ENCODE results near the gene MDK. TPM values are rescaled to one million over a fixed set of nuclear protein-coding genes. Genes with fewer than 3 reads are reported as not detected.

Gene MDK
- total and polyA plus RNA-seq, 8 donors = 5.5 to 151 (median 25.8) TPM

DNA sequence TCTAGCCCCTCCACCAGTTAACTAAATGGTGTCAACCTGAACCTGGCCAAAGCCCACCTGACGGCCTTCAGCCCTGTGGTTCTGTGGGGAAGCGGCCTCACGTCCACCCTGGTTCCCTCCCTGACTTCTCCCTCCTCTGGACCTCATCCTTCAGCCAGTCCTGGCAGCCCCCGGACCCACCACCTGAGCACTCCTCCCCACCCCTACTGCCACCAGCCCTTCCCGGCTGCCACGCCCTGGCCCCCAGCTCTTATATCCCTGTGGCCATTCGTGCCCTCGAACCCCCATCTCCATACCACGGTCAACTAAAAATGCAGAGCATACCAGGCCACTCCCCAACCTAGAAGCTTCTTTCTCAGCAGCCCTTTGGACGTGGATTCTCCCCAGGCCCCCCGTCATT is 4.2 kb upstream of the MDK start:
- H3K36me3 ChIP-seq = peaks cover 47 to 63% (median 61%) of the 10 kb centered on the region in 4 donors
- H3K27me3 ChIP-seq = peaks cover 0 to 14% (median 0%) of the 10 kb centered on the region in 3 donors
- WGBS, 5 donors = 92 to 97% (median 95%) methylated on average over 11 of the region's 11 CpGs
- no peak for TF ChIP-seq POLR2A (IDR thresholded peaks at IDR 0.05)
- TF ChIP-seq POLR2AphosphoS5 (IDR thresholded peaks at IDR 0.05) = no peak
- TF ChIP-seq EP300 (IDR thresholded peaks at IDR 0.05) = no peak
- no peak for TF ChIP-seq CTCF (IDR thresholded peaks at IDR 0.05)
- no peak overlapping the region for H3K4me3 ChIP-seq
- H3K27ac ChIP-seq = no peak overlapping the region
- intact Hi-C loops (cut with DNase I; ENCODE audit: low total_unique reads) = no loop called here
- no peak for DNase-seq
- peaks cover 14 to 36% (median 28%) of the 10 kb centered on the region in 4 donors for H3K4me1 ChIP-seq
- H3K9me3 ChIP-seq = no peaks in the 10 kb centered on the region

- intact Hi-C loops (cut with DNase I; ENCODE audit: low total_unique reads) = no loop called here
- H3K36me3 ChIP-seq = peaks cover 43 to 58% (median 56%) of the 10 kb centered on the region in 4 donors
- H3K27ac ChIP-seq = no peak overlapping the region
- peaks cover 0 to 19% (median 0%) of the 10 kb centered on the region in 3 donors for H3K27me3 ChIP-seq
- H3K4me1 ChIP-seq = peaks cover 19 to 42% (median 33%) of the 10 kb centered on the region in 4 donors
- H3K4me3 ChIP-seq = no peak overlapping the region
- WGBS, 5 donors = 90 to 95% (median 95%) methylated on average over 5 of the region's 5 CpGs
- DNase-seq = no peak
- H3K9me3 ChIP-seq = no peaks in the 10 kb centered on the region
- TF ChIP-seq POLR2A (IDR thresholded peaks at IDR 0.05) (no peak), CTCF (IDR thresholded peaks at IDR 0.05) (no peak), POLR2AphosphoS5 (IDR thresholded peaks at IDR 0.05) (no peak), EP300 (IDR thresholded peaks at IDR 0.05) (no peak)
Measured at GRCh38 chr11:46377831-46378230, 3.6 kb upstream of the MDK start.

DNA sequence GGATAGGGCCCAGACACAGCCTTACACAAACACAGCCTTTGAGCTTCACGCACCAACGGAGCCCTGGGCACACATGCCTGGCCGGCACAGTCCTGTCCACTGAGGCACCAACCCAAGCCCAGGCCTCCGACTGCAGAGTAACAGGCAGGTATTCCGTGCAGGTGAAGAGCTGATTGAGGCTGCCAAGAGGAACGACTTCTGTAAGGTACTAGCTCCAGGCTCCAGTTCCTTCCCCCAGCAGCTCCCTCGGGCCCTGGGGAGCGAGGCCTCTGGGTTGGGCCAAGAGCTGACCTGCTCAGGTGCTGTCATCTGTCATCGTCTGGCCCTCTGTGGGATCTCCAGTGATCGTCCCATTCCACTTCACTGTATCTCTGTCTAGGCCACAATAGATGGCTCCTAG is 3.2 kb upstream of the MDK start:
- Histone ChIP-seq H3K4me1 (peaks cover 21 to 46% (median 35%) of the 10 kb centered on the region in 4 donors), H3K36me3 (peaks cover 42 to 54% (median 53%) of the 10 kb centered on the region in 4 donors), H3K27ac (peak overlapping the region in 2 of 5 donors; percentile 81 to 93), H3K27me3 (peaks cover 0 to 24% (median 0%) of the 10 kb centered on the region in 3 donors), H3K4me3 (no peak overlapping the region), H3K9me3 (no peaks in the 10 kb centered on the region)
- DNase-seq = no peak
- TF ChIP-seq CTCF (IDR thresholded peaks at IDR 0.05) (no peak), POLR2A (IDR thresholded peaks at IDR 0.05) (no peak), EP300 (IDR thresholded peaks at IDR 0.05) (no peak), POLR2AphosphoS5 (IDR thresholded peaks at IDR 0.05) (no peak)
- intact Hi-C loops (cut with DNase I; ENCODE audit: low total_unique reads) = no loop called here
- 74 to 83% (median 80%) methylated on average over 7 to 10 of the region's 10 CpGs for WGBS, 5 donors

- peak overlapping the region in 4 of 5 donors; percentile 77 to 93 (median 82) for H3K27ac ChIP-seq
- H3K4me3 ChIP-seq = no peak overlapping the region
- H3K4me1 ChIP-seq = peaks cover 21 to 50% (median 35%) of the 10 kb centered on the region in 4 donors
- DNase-seq = peak in 1 of 2 donors; percentile 46
- 64 to 77% (median 69%) methylated on average over 14 to 20 of the region's 20 CpGs for WGBS, 5 donors
- H3K36me3 ChIP-seq = peaks cover 35 to 47% (median 46%) of the 10 kb centered on the region in 4 donors
- no peak for TF ChIP-seq POLR2A (IDR thresholded peaks at IDR 0.05)
- TF ChIP-seq EP300 (IDR thresholded peaks at IDR 0.05) = no peak
- no peak for TF ChIP-seq CTCF (IDR thresholded peaks at IDR 0.05)
- no peak for TF ChIP-seq POLR2AphosphoS5 (IDR thresholded peaks at IDR 0.05)
- H3K27me3 ChIP-seq = peaks cover 0 to 30% (median 0%) of the 10 kb centered on the region in 3 donors
- intact Hi-C loops (cut with DNase I; ENCODE audit: low total_unique reads) = no loop called here
- H3K9me3 ChIP-seq = no peaks in the 10 kb centered on the region
Measured at GRCh38 chr11:46378811-46379481, 2.5 kb upstream of the MDK start.

Measured in stomach (tissue), 9 donors.